GM23248 (cell line): Measurements from ENCODE around the gene NSMF.

ENCODE experiments used
- EZH2 ChIP-seq: fragments of 200-600 bp; sonication (generic); IDR thresholded peaks from 2 replicates; pipeline ENCODE4 v1.6.1; 2018; ENCODE audit warnings: antibody characterized with exemption, mild to moderate bottlenecking; ENCODE audit not compliant: insufficient read depth, poor library complexity, severe bottlenecking
- EZH2phosphoT487 ChIP-seq: fragments of 200-600 bp; sonication (generic); IDR thresholded peaks from 2 replicates; pipeline ENCODE4 v1.6.1; 2018; ENCODE audit warnings: antibody characterized with exemption, moderate library complexity, mild to moderate bottlenecking, low read depth; ENCODE audit not compliant: insufficient read depth

DNA sequence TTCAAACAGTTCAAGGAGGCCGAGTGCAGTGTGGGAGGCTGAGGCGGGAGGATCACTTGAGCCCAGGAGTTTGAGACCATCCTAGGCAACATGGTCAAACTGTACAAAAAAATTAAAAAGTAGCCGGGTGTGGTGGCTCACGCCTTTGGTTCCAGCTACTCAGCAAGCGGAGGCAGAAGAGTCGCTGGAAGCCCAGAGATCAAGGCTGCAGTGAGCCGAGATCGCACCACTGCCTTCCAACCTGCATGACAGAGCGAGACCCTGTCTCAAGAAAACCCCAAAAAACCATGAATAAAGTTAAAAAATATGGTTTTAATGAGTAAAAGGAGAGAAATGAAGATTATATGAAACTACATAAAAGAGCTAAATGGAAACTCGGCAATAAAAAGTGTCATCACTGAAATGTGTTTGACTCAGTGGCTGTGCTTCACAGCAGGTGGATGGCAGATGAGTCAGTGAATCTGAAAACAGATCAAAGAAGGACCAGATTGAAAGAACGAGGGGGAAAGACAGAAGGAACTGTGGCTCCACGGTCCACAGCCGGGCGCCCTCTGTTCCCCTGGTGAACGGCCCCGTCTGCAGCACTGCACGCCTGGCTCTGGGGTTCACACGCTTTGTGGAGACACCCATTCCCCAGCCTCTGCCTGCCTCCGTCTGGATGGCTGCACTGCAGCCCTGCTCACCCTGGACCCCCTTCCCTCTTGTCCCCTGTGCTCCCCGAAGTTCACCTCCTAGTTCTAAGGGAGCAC lies 61.3 kb downstream of the NSMF start:
- TF ChIP-seq EZH2phosphoT487 (no peak), EZH2 (no peak)
